GM15510 (cell line): ENCODE measurements around the gene DIAPH3.

ENCODE experiments used
- POLR2A ChIP-seq: IDR thresholded peaks from 3 replicates; pipeline ENCODE4 v1.6.1; 2011; ENCODE audit warnings: borderline replicate concordance; ENCODE audit not compliant: insufficient read length; ENCODE audit errors: extremely low read depth

The DIAPH3 gene

GRCh38 chr13:60121337-60121687 lies 42.4 kb downstream of the DIAPH3 start:
- no peak for TF ChIP-seq POLR2A

GRCh38 chr13:60120617-60121336 lies 43.0 kb downstream of the DIAPH3 start:
- TF ChIP-seq POLR2A, result no peak

GRCh38 chr13:60118696-60119400 lies 44.9 kb downstream of the DIAPH3 start:
- TF ChIP-seq POLR2A, result no peak

GRCh38 chr13:60114499-60115028 lies 49.2 kb downstream of the DIAPH3 start:
- TF ChIP-seq POLR2A, result no peak

- no peak for TF ChIP-seq POLR2A
Measured at GRCh38 chr13:60112771-60113170, 51.0 kb downstream of the DIAPH3 start.

- no peak for TF ChIP-seq POLR2A
Measured at GRCh38 chr13:60111691-60112090, 52.0 kb downstream of the DIAPH3 start.

GRCh38 chr13:60109285-60109684 lies 54.4 kb downstream of the DIAPH3 start:
- no peak for TF ChIP-seq POLR2A

- no peak for TF ChIP-seq POLR2A
Measured at GRCh38 chr13:60108589-60108988, 55.1 kb downstream of the DIAPH3 start.

- TF ChIP-seq POLR2A, result no peak
Measured at GRCh38 chr13:60099631-60100420, 63.9 kb downstream of the DIAPH3 start.

GRCh38 chr13:60095300-60095699 lies 68.4 kb downstream of the DIAPH3 start:
- TF ChIP-seq POLR2A, result no peak

- no peak for TF ChIP-seq POLR2A
Measured at GRCh38 chr13:60094385-60095088, 69.2 kb downstream of the DIAPH3 start.

GRCh38 chr13:60093425-60094019 lies 70.2 kb downstream of the DIAPH3 start:
- TF ChIP-seq POLR2A, result no peak

GRCh38 chr13:60091573-60091972 lies 72.2 kb downstream of the DIAPH3 start:
- no peak for TF ChIP-seq POLR2A

- TF ChIP-seq POLR2A, result no peak
Measured at GRCh38 chr13:60090574-60090973, 73.2 kb downstream of the DIAPH3 start.
